ENCODE measurements around the gene TBXT. TPM values are rescaled to one million over a fixed set of nuclear protein-coding genes. Genes with fewer than 3 reads are reported as not detected.

TBXT gene
- total RNA-seq, 4 donors from 2014 or later = not detected

DNA sequence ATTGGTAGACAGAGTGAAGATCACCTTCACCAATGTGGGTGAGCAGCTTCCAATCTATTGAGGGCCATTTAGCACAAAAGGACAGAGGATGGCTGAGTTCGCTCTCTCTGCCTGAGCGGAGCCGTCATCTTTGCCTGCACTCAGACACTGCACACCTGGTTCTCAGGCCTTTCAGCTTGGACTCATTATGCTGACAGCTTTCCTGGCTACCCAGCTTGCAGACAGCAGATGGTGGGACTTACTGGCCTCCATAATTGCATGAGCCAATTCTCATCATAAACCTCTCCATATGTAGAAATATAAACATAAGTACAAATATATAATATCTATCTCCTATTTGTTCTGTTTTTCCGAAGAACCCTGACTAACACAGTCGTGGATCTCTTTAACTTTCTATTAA lies 13.7 kb downstream of the TBXT start:
- peaks cover 0 to 9% of the 10 kb centered on the region in 2 donors for H3K9me3 ChIP-seq
- H3K27ac ChIP-seq = no peak overlapping the region
- no peak overlapping the region for H3K4me3 ChIP-seq
- 80 to 87% methylated on average over 2 to 5 of the region's 5 CpGs for WGBS, 2 donors (ENCODE audit: low coverage in 1 of 2)
- intact Hi-C loops (cut with DNase I; ENCODE audit: low total_unique reads) = no loop called here
- no peak for DNase-seq
- in situ Hi-C loops (cut with MboI; ENCODE audit: low pct_ligation_motif_present in 1 of 4, low pct_unique_long_range_greater_than_20kb in 1 of 4, low sequenced_read_pairs in 3 of 4) = no loop called here
- peaks cover 0 to 4% (median 0%) of the 10 kb centered on the region in 4 donors for H3K36me3 ChIP-seq
- H3K27me3 ChIP-seq = no peaks in the 10 kb centered on the region
- TF ChIP-seq POLR2AphosphoS5 (IDR thresholded peaks at IDR 0.05) (no peak), EP300 (IDR thresholded peaks at IDR 0.05; ENCODE audit: low read depth) (no peak), POLR2A (IDR thresholded peaks at IDR 0.05) (no peak)
- TF ChIP-seq, protein P1, sequence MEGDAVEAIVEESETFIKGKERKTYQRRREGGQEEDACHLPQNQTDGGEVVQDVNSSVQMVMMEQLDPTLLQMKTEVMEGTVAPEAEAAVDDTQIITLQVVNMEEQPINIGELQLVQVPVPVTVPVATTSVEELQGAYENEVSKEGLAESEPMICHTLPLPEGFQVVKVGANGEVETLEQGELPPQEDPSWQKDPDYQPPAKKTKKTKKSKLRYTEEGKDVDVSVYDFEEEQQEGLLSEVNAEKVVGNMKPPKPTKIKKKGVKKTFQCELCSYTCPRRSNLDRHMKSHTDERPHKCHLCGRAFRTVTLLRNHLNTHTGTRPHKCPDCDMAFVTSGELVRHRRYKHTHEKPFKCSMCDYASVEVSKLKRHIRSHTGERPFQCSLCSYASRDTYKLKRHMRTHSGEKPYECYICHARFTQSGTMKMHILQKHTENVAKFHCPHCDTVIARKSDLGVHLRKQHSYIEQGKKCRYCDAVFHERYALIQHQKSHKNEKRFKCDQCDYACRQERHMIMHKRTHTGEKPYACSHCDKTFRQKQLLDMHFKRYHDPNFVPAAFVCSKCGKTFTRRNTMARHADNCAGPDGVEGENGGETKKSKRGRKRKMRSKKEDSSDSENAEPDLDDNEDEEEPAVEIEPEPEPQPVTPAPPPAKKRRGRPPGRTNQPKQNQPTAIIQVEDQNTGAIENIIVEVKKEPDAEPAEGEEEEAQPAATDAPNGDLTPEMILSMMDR (IDR thresholded peaks at IDR 0.05) = no peak
- no peaks in the 10 kb centered on the region for H3K4me1 ChIP-seq

DNA sequence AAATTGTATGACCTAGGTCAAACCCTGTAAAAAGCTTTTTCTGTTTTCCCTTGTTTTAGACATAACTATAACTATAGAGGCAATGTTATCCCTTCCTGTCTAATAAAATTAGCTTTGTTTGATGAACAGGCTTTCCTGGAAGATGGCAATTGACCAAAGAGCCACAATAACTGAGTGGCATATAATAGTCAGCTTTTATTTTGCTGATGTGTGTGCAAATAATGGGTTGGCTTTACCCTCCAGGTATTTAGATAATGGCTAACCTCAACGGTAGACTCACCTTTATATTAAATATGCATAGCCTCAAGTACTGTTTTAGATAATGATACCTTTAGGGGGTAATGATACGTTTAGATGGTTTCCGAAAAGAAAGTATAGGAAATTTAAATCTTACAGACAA lies 15.0 kb downstream of the TBXT start:
- no peak for DNase-seq
- Histone ChIP-seq H3K27ac (no peak overlapping the region), H3K36me3 (peaks cover 0 to 4% (median 0%) of the 10 kb centered on the region in 4 donors), H3K9me3 (peaks cover 0 to 9% of the 10 kb centered on the region in 2 donors), H3K27me3 (no peaks in the 10 kb centered on the region), H3K4me1 (no peaks in the 10 kb centered on the region), H3K4me3 (no peak overlapping the region)
- WGBS, 2 donors (ENCODE audit: low coverage in 1 of 2) = 70 to 80% methylated on average over 2 to 3 of the region's 3 CpGs
- TF ChIP-seq POLR2A (IDR thresholded peaks at IDR 0.05) (no peak), EP300 (IDR thresholded peaks at IDR 0.05; ENCODE audit: low read depth) (no peak), POLR2AphosphoS5 (IDR thresholded peaks at IDR 0.05) (no peak)
- TF ChIP-seq, protein P1 (IDR thresholded peaks at IDR 0.05) = no peak
- intact Hi-C loops (cut with DNase I; ENCODE audit: low total_unique reads) = no loop called here
- in situ Hi-C loops (cut with MboI; ENCODE audit: low pct_ligation_motif_present in 1 of 4, low pct_unique_long_range_greater_than_20kb in 1 of 4, low sequenced_read_pairs in 3 of 4) = no loop called here

- Histone ChIP-seq H3K9me3 (peaks cover 0 to 9% of the 10 kb centered on the region in 2 donors), H3K27ac (no peak overlapping the region), H3K4me1 (no peaks in the 10 kb centered on the region), H3K4me3 (no peak overlapping the region), H3K27me3 (no peaks in the 10 kb centered on the region), H3K36me3 (peaks cover 0 to 4% (median 0%) of the 10 kb centered on the region in 4 donors)
- no peak for DNase-seq
- 79 to 83% methylated on average over 1 of the region's 1 CpG for WGBS, 2 donors (ENCODE audit: low coverage in 1 of 2)
- intact Hi-C loops (cut with DNase I; ENCODE audit: low total_unique reads) = no loop called here
- in situ Hi-C loops (cut with MboI; ENCODE audit: low pct_ligation_motif_present in 1 of 4, low pct_unique_long_range_greater_than_20kb in 1 of 4, low sequenced_read_pairs in 3 of 4) = no loop called here
- TF ChIP-seq POLR2AphosphoS5 (IDR thresholded peaks at IDR 0.05) (no peak), POLR2A (IDR thresholded peaks at IDR 0.05) (no peak), EP300 (IDR thresholded peaks at IDR 0.05; ENCODE audit: low read depth) (no peak)
- TF ChIP-seq, protein P1 (IDR thresholded peaks at IDR 0.05) = no peak
These were observed 15.9 kb downstream of the TBXT start for GRCh38 chr6:166151798-166152197.

GRCh38 chr6:166145751-166146150 lies 21.9 kb downstream of the TBXT start:
- peaks cover 0 to 7% of the 10 kb centered on the region in 2 donors for H3K9me3 ChIP-seq
- H3K36me3 ChIP-seq = peaks cover 0 to 4% (median 0%) of the 10 kb centered on the region in 4 donors
- in situ Hi-C loops (cut with MboI; ENCODE audit: low pct_ligation_motif_present in 1 of 4, low pct_unique_long_range_greater_than_20kb in 1 of 4, low sequenced_read_pairs in 3 of 4) = no loop called here
- TF ChIP-seq POLR2AphosphoS5 (IDR thresholded peaks at IDR 0.05) = no peak
- TF ChIP-seq, protein P1 (IDR thresholded peaks at IDR 0.05) = no peak
- no peak for TF ChIP-seq EP300 (IDR thresholded peaks at IDR 0.05; ENCODE audit: low read depth)
- no peak for TF ChIP-seq POLR2A (IDR thresholded peaks at IDR 0.05)
- intact Hi-C loops (cut with DNase I; ENCODE audit: low total_unique reads) = no loop called here
- H3K27me3 ChIP-seq = no peaks in the 10 kb centered on the region
- H3K4me3 ChIP-seq = no peak overlapping the region
- H3K27ac ChIP-seq = no peak overlapping the region
- 65 to 80% methylated on average over 3 to 5 of the region's 5 CpGs for WGBS, 2 donors (ENCODE audit: low coverage in 1 of 2)
- H3K4me1 ChIP-seq = no peaks in the 10 kb centered on the region
- no peak for DNase-seq

Data from transverse colon (tissue), 4 donors.